Liver (tissue), 9 donors: Measurements from ENCODE around the gene ATG5. TPM values are rescaled to one million over a fixed set of nuclear protein-coding genes. Genes with fewer than 3 reads are reported as not detected.

Source experiments
- DNase-seq: peaks from one replicate; pipeline ENCODE4 v3.0.0-alpha.2; 2017; ENCODE audit warnings: low spot score
- H3K27ac ChIP-seq, 2 donors: one replicate each; pipeline ENCODE4 v1.7.0; 2013; ENCODE audit warnings: inconsistent platforms in 2 of 2, low read length in 2 of 2, control low read depth in 1 of 2, low read depth in 1 of 2, mild to moderate bottlenecking in 1 of 2
- H3K27me3 ChIP-seq, 4 donors: one replicate each; pipeline versions ENCODE4 v1.6.1 to v1.7.0; 2013; ENCODE audit warnings: low read length in 3 of 4, inconsistent platforms in 1 of 4, mild to moderate bottlenecking in 1 of 4, moderate library complexity in 1 of 4; ENCODE audit not compliant: control insufficient read depth in 4 of 4, insufficient read depth in 4 of 4
- H3K36me3 ChIP-seq, 4 donors: one replicate each; pipeline versions ENCODE4 v1.6.1 to v1.7.0; 2013; ENCODE audit warnings: low read length in 3 of 4, mild to moderate bottlenecking in 3 of 4, low read depth in 1 of 4, moderate library complexity in 1 of 4; ENCODE audit not compliant: control insufficient read depth in 4 of 4, insufficient read depth in 3 of 4
- H3K4me1 ChIP-seq, 4 donors: one replicate each; pipeline versions ENCODE4 v1.6.1 to v1.7.0; 2013; ENCODE audit warnings: low read length in 3 of 4, mild to moderate bottlenecking in 3 of 4, moderate library complexity in 1 of 4; ENCODE audit not compliant: control insufficient read depth in 4 of 4, insufficient read depth in 4 of 4
- H3K4me3 ChIP-seq, 3 donors: one replicate each; pipeline versions ENCODE4 v1.6.1 to v1.7.0; 2013; ENCODE audit warnings: low read length in 3 of 3, control low read depth in 1 of 3, low read depth in 1 of 3, mild to moderate bottlenecking in 1 of 3
- H3K9ac ChIP-seq, 2 donors: one replicate each; pipeline ENCODE4 v1.7.0; 2013; ENCODE audit warnings: low read length in 2 of 2, mild to moderate bottlenecking in 2 of 2, moderate library complexity in 2 of 2, control low read depth in 1 of 2, low read depth in 1 of 2
- H3K9me3 ChIP-seq, 4 donors: one replicate each; pipeline versions ENCODE4 v1.6.1 to v1.7.0; 2013; ENCODE audit warnings: low read length in 3 of 4; ENCODE audit not compliant: control insufficient read depth in 4 of 4
- EGR1 ChIP-seq, 2 donors: IDR thresholded peaks; 2 replicates each; pipeline ENCODE4 v1.6.1; 2016 to 2018; ENCODE audit warnings: antibody characterized with exemption in 2 of 2, low read depth in 2 of 2
- FOXA1 ChIP-seq: IDR thresholded peaks from 2 replicates; pipeline ENCODE4 v1.6.1; 2016; ENCODE audit warnings: antibody characterized with exemption
- FOXA2 ChIP-seq: IDR thresholded peaks from 2 replicates; pipeline ENCODE4 v1.6.1; 2016; ENCODE audit warnings: antibody characterized with exemption
- GABPA ChIP-seq, 2 donors: IDR thresholded peaks in 1 of 2; conservative IDR thresholded peaks in 1 of 2; 2 replicates each; pipeline ENCODE4 v1.6.1; 2016; ENCODE audit warnings: antibody characterized with exemption in 2 of 2, mild to moderate bottlenecking in 1 of 2, moderate library complexity in 1 of 2
- HNF4A ChIP-seq, 2 donors: conservative IDR thresholded peaks; 2 replicates each; pipeline ENCODE4 v1.6.1; 2016; ENCODE audit warnings: antibody characterized with exemption in 2 of 2, mild to moderate bottlenecking in 2 of 2
- HNF4G ChIP-seq: IDR thresholded peaks from 2 replicates; pipeline ENCODE4 v1.6.1; 2016; ENCODE audit warnings: antibody characterized with exemption
- JUND ChIP-seq, 2 donors: IDR thresholded peaks; 2 replicates each; pipeline ENCODE4 v1.6.1; 2016; ENCODE audit warnings: antibody characterized with exemption in 2 of 2
- NR2F2 ChIP-seq: IDR thresholded peaks from 2 replicates; pipeline ENCODE4 v1.6.1; 2016; ENCODE audit warnings: antibody characterized with exemption
- RAD21 ChIP-seq, 2 donors: IDR thresholded peaks; 2 replicates each; pipeline ENCODE4 v1.6.1; 2016; ENCODE audit warnings: antibody characterized with exemption in 2 of 2, mild to moderate bottlenecking in 2 of 2
- RXRA ChIP-seq, 2 donors: IDR thresholded peaks; 2 replicates each; pipeline ENCODE4 v1.6.1; 2017 to 2018; ENCODE audit warnings: antibody characterized with exemption in 2 of 2, mild to moderate bottlenecking in 1 of 2
- SP1 ChIP-seq: IDR thresholded peaks from 2 replicates; pipeline ENCODE4 v1.6.1; 2018; ENCODE audit warnings: antibody characterized with exemption, mild to moderate bottlenecking
- TAF1 ChIP-seq: conservative IDR thresholded peaks from 2 replicates; pipeline ENCODE4 v1.6.1; 2016; ENCODE audit warnings: antibody characterized with exemption, mild to moderate bottlenecking
- YY1 ChIP-seq: IDR thresholded peaks from 2 replicates; pipeline ENCODE4 v1.6.1; 2016; ENCODE audit warnings: antibody characterized with exemption, mild to moderate bottlenecking
- WGBS: extraction: QIAGEN DNeasy Blood & Tissue Kit; methylation state at CpG from one replicate; pipeline ENCODE4 v1.1.7; 2013; 5-methylcytosine and 5-hydroxymethylcytosine counted together
- polyA plus RNA-seq, 2 donors: library from polyadenylated mRNA; stranded (reverse) in 1 of 2; unstranded in 1 of 2; fragments of 200-250 nt in 1 of 2; fragments of >200 nt in 1 of 2; fragmentation: Nextera tagmentation in 1 of 2; extraction: Ambion mirVana in 1 of 2; gene quantifications; one replicate each; pipeline versions ENCODE4 v1.2.1 to v1.2.3, GENCODE V29; 2013 to 2015
- total RNA-seq, 2 donors: library from RNA; depleted of rRNA; stranded (reverse); fragments of >200 nt; gene quantifications; one replicate each; pipeline ENCODE4 v1.2.3, GENCODE V29; 2014
- TF ChIP-seq, protein P1 (sequence below): fragments of 150-350 bp; IDR thresholded peaks from 2 replicates; pipeline ENCODE4 v1.5.1; 2017; ENCODE audit warnings: improper control_type of control experiment, low read depth, low read length; ENCODE audit not compliant: missing input control
- TF ChIP-seq, protein P2 (sequence below): IDR thresholded peaks from 2 replicates; pipeline ENCODE4 v1.6.1; 2016; ENCODE audit warnings: antibody characterized with exemption
- TF ChIP-seq, protein P3 (sequence below): IDR thresholded peaks from 2 replicates; pipeline ENCODE4 v1.6.1; 2016; ENCODE audit warnings: antibody characterized with exemption
- TF ChIP-seq, protein P4 (sequence below): IDR thresholded peaks from 2 replicates; pipeline ENCODE4 v1.6.1; 2016; ENCODE audit warnings: antibody characterized with exemption
- TF ChIP-seq, protein P5 (sequence below): IDR thresholded peaks from 2 replicates; pipeline ENCODE4 v1.6.1; 2016; ENCODE audit warnings: antibody characterized with exemption, mild to moderate bottlenecking
- donor health status: healthy.
- donor health status: healthy.
- donor health status: healthy.
- donor health status: healthy.
- donor health status: healthy.

The ATG5 gene
- total and polyA plus RNA-seq, 4 donors: 10.0 to 25.7 (median 19.7) TPM

DNA sequence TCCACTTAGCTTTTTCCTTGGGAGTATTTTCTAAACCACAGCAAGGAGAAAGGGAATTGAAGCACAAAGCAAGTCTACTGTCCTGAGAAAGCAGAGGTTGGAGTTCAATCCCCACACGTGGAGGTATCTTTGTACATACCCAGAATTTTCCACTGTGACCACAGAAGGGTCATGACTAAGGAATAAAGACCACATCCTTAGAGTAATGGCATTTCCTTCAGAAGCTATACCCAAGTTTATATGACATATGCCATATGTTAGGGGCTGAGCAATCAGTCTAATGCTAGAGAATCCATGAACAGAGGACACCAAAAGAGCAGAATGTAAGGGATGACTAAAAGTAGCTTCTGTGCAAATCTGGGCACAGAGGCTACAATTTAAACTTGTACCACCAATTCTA, 46.4 kb downstream of the ATG5 start (continued):
- TF ChIP-seq, protein P1, sequence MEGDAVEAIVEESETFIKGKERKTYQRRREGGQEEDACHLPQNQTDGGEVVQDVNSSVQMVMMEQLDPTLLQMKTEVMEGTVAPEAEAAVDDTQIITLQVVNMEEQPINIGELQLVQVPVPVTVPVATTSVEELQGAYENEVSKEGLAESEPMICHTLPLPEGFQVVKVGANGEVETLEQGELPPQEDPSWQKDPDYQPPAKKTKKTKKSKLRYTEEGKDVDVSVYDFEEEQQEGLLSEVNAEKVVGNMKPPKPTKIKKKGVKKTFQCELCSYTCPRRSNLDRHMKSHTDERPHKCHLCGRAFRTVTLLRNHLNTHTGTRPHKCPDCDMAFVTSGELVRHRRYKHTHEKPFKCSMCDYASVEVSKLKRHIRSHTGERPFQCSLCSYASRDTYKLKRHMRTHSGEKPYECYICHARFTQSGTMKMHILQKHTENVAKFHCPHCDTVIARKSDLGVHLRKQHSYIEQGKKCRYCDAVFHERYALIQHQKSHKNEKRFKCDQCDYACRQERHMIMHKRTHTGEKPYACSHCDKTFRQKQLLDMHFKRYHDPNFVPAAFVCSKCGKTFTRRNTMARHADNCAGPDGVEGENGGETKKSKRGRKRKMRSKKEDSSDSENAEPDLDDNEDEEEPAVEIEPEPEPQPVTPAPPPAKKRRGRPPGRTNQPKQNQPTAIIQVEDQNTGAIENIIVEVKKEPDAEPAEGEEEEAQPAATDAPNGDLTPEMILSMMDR: no peak
- TF ChIP-seq NR2F2 (no peak), SP1 (no peak), FOXA1 (no peak)

DNA sequence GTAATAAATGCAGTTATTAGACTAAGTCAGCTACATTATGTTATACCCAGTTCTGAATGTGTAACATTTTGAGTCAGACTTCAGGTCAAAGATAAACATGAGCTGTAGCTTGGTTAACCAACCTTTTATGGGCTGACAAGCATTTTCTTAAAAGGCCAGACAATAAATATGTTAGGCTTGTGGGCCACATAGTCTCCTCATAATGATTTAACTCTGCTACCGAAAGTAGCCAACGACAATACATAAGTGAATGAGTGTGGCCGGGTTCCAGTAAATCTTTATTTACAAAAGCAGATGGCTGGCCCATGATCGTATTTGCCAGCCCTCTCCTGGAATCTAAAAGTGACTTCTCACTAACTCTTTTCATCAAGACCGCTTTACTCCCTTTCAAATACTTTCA, 49.9 kb downstream of the ATG5 start:
- no peak for DNase-seq
- no peak for TF ChIP-seq FOXA2
- no peak for TF ChIP-seq GABPA (IDR thresholded peaks at IDR 0.05 in 1 of 2, conservative IDR thresholded peaks at IDR 0.05 in 1 of 2)
- no peak for TF ChIP-seq NR2F2
- no peak for TF ChIP-seq FOXA1
- TF ChIP-seq SP1: no peak
- no peak for TF ChIP-seq TAF1
- TF ChIP-seq EGR1 (IDR thresholded peaks at IDR 0.05; ENCODE audit: low read depth in 2 of 2): no peak
- TF ChIP-seq, protein P2, sequence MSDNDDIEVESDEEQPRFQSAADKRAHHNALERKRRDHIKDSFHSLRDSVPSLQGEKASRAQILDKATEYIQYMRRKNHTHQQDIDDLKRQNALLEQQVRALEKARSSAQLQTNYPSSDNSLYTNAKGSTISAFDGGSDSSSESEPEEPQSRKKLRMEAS: no peak
- no peak for TF ChIP-seq JUND (IDR thresholded peaks at IDR 0.05)
- TF ChIP-seq, protein P1: no peak
- TF ChIP-seq, protein P3, sequence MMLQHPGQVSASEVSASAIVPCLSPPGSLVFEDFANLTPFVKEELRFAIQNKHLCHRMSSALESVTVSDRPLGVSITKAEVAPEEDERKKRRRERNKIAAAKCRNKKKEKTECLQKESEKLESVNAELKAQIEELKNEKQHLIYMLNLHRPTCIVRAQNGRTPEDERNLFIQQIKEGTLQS: no peak
- TF ChIP-seq, protein P4, sequence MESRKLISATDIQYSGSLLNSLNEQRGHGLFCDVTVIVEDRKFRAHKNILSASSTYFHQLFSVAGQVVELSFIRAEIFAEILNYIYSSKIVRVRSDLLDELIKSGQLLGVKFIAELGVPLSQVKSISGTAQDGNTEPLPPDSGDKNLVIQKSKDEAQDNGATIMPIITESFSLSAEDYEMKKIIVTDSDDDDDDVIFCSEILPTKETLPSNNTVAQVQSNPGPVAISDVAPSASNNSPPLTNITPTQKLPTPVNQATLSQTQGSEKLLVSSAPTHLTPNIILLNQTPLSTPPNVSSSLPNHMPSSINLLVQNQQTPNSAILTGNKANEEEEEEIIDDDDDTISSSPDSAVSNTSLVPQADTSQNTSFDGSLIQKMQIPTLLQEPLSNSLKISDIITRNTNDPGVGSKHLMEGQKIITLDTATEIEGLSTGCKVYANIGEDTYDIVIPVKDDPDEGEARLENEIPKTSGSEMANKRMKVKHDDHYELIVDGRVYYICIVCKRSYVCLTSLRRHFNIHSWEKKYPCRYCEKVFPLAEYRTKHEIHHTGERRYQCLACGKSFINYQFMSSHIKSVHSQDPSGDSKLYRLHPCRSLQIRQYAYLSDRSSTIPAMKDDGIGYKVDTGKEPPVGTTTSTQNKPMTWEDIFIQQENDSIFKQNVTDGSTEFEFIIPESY: no peak
- TF ChIP-seq HNF4A (conservative IDR thresholded peaks at IDR 0.05): no peak
- no peak for TF ChIP-seq YY1
- TF ChIP-seq RAD21 (IDR thresholded peaks at IDR 0.05): no peak
- TF ChIP-seq HNF4G: no peak
- TF ChIP-seq RXRA (IDR thresholded peaks at IDR 0.05): no peak
- TF ChIP-seq, protein P5, sequence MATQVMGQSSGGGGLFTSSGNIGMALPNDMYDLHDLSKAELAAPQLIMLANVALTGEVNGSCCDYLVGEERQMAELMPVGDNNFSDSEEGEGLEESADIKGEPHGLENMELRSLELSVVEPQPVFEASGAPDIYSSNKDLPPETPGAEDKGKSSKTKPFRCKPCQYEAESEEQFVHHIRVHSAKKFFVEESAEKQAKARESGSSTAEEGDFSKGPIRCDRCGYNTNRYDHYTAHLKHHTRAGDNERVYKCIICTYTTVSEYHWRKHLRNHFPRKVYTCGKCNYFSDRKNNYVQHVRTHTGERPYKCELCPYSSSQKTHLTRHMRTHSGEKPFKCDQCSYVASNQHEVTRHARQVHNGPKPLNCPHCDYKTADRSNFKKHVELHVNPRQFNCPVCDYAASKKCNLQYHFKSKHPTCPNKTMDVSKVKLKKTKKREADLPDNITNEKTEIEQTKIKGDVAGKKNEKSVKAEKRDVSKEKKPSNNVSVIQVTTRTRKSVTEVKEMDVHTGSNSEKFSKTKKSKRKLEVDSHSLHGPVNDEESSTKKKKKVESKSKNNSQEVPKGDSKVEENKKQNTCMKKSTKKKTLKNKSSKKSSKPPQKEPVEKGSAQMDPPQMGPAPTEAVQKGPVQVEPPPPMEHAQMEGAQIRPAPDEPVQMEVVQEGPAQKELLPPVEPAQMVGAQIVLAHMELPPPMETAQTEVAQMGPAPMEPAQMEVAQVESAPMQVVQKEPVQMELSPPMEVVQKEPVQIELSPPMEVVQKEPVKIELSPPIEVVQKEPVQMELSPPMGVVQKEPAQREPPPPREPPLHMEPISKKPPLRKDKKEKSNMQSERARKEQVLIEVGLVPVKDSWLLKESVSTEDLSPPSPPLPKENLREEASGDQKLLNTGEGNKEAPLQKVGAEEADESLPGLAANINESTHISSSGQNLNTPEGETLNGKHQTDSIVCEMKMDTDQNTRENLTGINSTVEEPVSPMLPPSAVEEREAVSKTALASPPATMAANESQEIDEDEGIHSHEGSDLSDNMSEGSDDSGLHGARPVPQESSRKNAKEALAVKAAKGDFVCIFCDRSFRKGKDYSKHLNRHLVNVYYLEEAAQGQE: no peak
- Histone ChIP-seq H3K27me3 (no peaks in the 10 kb centered on the region), H3K9ac (no peak overlapping the region), H3K4me1 (no peaks in the 10 kb centered on the region), H3K27ac (no peak overlapping the region), H3K36me3 (peaks cover 0 to 12% (median 5%) of the 10 kb centered on the region in 4 donors), H3K9me3 (no peaks in the 10 kb centered on the region), H3K4me3 (no peak overlapping the region)
- WGBS: 74% methylated on average over 5 of the region's 5 CpGs
